ENCODE measurements around the gene SLC43A3. TPM values are rescaled to one million over a fixed set of nuclear protein-coding genes. Genes with fewer than 3 reads are reported as not detected.
"Not testable (repeated sequence)": the region's sequence is repeated elsewhere in the genome, so short reads cannot be mapped to it uniquely, and the experiment has no call there.

The SLC43A3 gene
- total RNA-seq, 2 donors from 2014 or later: 31.7 to 61.3 TPM

- Histone ChIP-seq H3K4me3 (no peak overlapping the region), H3K27me3 (no peaks in the 10 kb centered on the region), H3K27ac (no peak overlapping the region), H3K36me3 (no peaks in the 10 kb centered on the region), H3K9me3 (no peaks in the 10 kb centered on the region), H3K4me1 (no peaks in the 10 kb centered on the region)
- no peak for DNase-seq (ENCODE audit: low spot score)
- no peak for TF ChIP-seq CTCF (IDR thresholded peaks at IDR 0.05)
Observed at GRCh38 chr11:57364851-57365660, 61.9 kb downstream of the SLC43A3 start.

GRCh38 chr11:57363131-57364080 lies 63.5 kb downstream of the SLC43A3 start:
- no peak for TF ChIP-seq CTCF (IDR thresholded peaks at IDR 0.05)
- H3K4me1 ChIP-seq: no peaks in the 10 kb centered on the region
- no peak overlapping the region for H3K4me3 ChIP-seq
- H3K36me3 ChIP-seq: no peaks in the 10 kb centered on the region
- no peaks in the 10 kb centered on the region for H3K9me3 ChIP-seq
- no peak overlapping the region for H3K27ac ChIP-seq
- H3K27me3 ChIP-seq: no peaks in the 10 kb centered on the region
- DNase-seq (ENCODE audit: low spot score): no peak

- H3K4me3 ChIP-seq: no peak overlapping the region
- H3K9me3 ChIP-seq: no peaks in the 10 kb centered on the region
- TF ChIP-seq CTCF (IDR thresholded peaks at IDR 0.05): no peak
- H3K27me3 ChIP-seq: no peaks in the 10 kb centered on the region
- no peak for DNase-seq (ENCODE audit: low spot score)
- H3K27ac ChIP-seq: no peak overlapping the region
- H3K4me1 ChIP-seq: peaks cover 0 to 11% of the 10 kb centered on the region in 2 donors
- H3K36me3 ChIP-seq: no peaks in the 10 kb centered on the region
Observed at GRCh38 chr11:57361926-57362325, 65.0 kb downstream of the SLC43A3 start.

GRCh38 chr11:57361420-57361819 lies 65.5 kb downstream of the SLC43A3 start:
- H3K36me3 ChIP-seq; H3K27me3 ChIP-seq; H3K4me3 ChIP-seq; H3K9me3 ChIP-seq; DNase-seq (ENCODE audit: low spot score); H3K27ac ChIP-seq: not testable (repeated sequence)
- H3K4me1 ChIP-seq: peaks cover 0 to 11% of the 10 kb centered on the region in 2 donors

- TF ChIP-seq CTCF (IDR thresholded peaks at IDR 0.05): no peak
- H3K9me3 ChIP-seq: no peaks in the 10 kb centered on the region
- H3K36me3 ChIP-seq: no peaks in the 10 kb centered on the region
- no peak overlapping the region for H3K4me3 ChIP-seq
- no peak for DNase-seq (ENCODE audit: low spot score)
- H3K27ac ChIP-seq: no peak overlapping the region
- H3K27me3 ChIP-seq: no peaks in the 10 kb centered on the region
- peaks cover 0 to 11% of the 10 kb centered on the region in 2 donors for H3K4me1 ChIP-seq
Observed at GRCh38 chr11:57360991-57361390, 65.9 kb downstream of the SLC43A3 start.
